A673 (cell line): ENCODE measurements around the gene BRD4. TPM values are rescaled to one million over a fixed set of nuclear protein-coding genes. Genes with fewer than 3 reads are reported as not detected.

Experiments used
- BruUV-seq: library from RNA; stranded (reverse); fragments of 400-500 nt; replicated peaks from 2 replicates; lab custom pipeline; 2021; lab: Mats Ljungman, UMichigan
- CTCF ChIA-PET: fragments of 300-600 bp; sonication (Branson Sonifier 250); formaldehyde crosslinking; loops from one replicate; lab custom pipeline; 2022; ENCODE audit warnings: antibody characterized with exemption; lab: Charles Lee
- POLR2A ChIA-PET: fragments of 300-600 bp; sonication (Branson Sonifier 250); formaldehyde crosslinking; loops from one replicate; lab custom pipeline; 2022; ENCODE audit warnings: antibody characterized with exemption; ENCODE audit not compliant: low non-redundant PET; lab: Charles Lee
- DNase-seq: peaks from one replicate; pipeline ENCODE4 v3.0.0-alpha.2; 2015; ENCODE audit warnings: low spot score
- H3K27ac ChIP-seq: fragments of 200-600 bp; sonication (generic); 2 replicates; pipeline ENCODE4 v1.5.1; 2016; ENCODE audit warnings: mixed run types, low read depth, mild to moderate bottlenecking, mixed read lengths, antibody characterized with exemption, low read length; ENCODE audit not compliant: poor library complexity, severe bottlenecking
- H3K27me3 ChIP-seq: fragments of 200-600 bp; sonication (generic); replicated peaks from 2 replicates; pipeline ENCODE4 v1.6.1; 2017; ENCODE audit warnings: mixed run types, low read depth, mild to moderate bottlenecking, mixed read lengths, antibody characterized with exemption, low read length; ENCODE audit not compliant: insufficient read depth, poor library complexity
- H3K36me3 ChIP-seq: fragments of 200-600 bp; sonication (generic); 2 replicates; pipeline ENCODE4 v1.6.1; 2016; ENCODE audit warnings: mixed run types, mild to moderate bottlenecking, mixed read lengths, antibody characterized with exemption, low read length; ENCODE audit not compliant: insufficient read depth, poor library complexity, severe bottlenecking
- H3K4me1 ChIP-seq: fragments of 200-600 bp; sonication (generic); 2 replicates; pipeline ENCODE4 v1.6.1; 2017; ENCODE audit warnings: mixed run types, mild to moderate bottlenecking, mixed read lengths, antibody characterized with exemption, low read length; ENCODE audit not compliant: insufficient read depth, poor library complexity, severe bottlenecking
- H3K4me3 ChIP-seq: fragments of 200-600 bp; sonication (generic); 2 replicates; pipeline ENCODE4 v1.5.1; 2016; ENCODE audit warnings: low read depth, mixed run types, mild to moderate bottlenecking, mixed read lengths, low read length; ENCODE audit not compliant: poor library complexity, severe bottlenecking
- H3K9me3 ChIP-seq: fragments of 200-600 bp; sonication (generic); 2 replicates; pipeline ENCODE4 v1.6.1; 2016; ENCODE audit warnings: mixed run types, low read depth, mild to moderate bottlenecking, mixed read lengths, antibody characterized with exemption, low read length; ENCODE audit not compliant: poor library complexity, severe bottlenecking
- EZH2 ChIP-seq: fragments of 200-600 bp; sonication (generic); IDR thresholded peaks from 2 replicates; pipeline ENCODE4 v1.6.1; 2017; ENCODE audit warnings: borderline replicate concordance, low read depth, mild to moderate bottlenecking, mixed read lengths, antibody characterized with exemption, low read length; ENCODE audit not compliant: poor library complexity, severe bottlenecking
- intact Hi-C: fragments of 100-400 bp; cut with micrococcal nuclease; formaldehyde crosslinking; loops from one replicate; pipeline ENCODE4 v1.10.0; 2022; ENCODE audit not compliant: unreplicated experiment
- total RNA-seq: library from RNA; stranded (reverse); gene quantifications from 2 replicates; pipeline ENCODE4 v1.2.3, GENCODE V29; 2021
- TF ChIP-seq, protein P1 (sequence below): fragments of 300-800, 200-600 bp; sonication (generic); conservative IDR thresholded peaks from 2 replicates; pipeline ENCODE4 v1.5.1; 2017; ENCODE audit warnings: low read depth, mild to moderate bottlenecking, antibody characterized with exemption, low read length, moderate library complexity, mixed read lengths

The BRD4 gene
- total RNA-seq, 1 experiment from 2014 or later, result 174 TPM

DNA sequence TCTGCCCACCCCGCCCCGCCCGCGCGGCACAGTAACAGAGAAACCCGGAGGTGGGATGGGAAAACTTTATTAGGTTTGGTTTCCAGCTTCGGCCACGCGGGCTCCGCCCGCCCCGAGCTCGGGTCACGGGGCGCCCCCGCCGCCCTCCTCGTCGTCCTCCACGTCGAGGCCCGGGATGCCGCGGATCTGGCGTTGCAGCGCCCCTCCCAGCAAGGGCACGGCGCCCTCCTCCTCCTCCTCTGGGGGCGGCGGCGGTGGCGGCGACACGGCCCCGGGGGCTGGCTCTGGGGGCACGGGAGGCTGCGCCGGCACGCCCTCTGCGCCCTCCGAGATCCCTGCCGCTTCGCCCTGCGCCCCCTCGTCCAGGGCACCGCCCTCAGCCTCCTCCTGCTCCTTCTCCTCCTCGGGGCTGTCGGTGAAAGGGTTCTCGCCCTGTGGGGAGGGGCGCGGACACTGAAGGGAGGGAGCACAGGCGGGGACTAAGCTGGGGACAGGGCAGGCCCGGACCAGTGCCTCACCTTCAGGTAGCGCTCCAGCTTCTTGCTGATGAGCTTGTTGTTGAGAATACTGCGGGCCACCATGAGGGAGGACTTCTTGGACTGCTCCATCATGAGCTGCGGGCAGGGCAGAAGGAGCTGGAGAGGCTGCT is 47.8 kb upstream of the BRD4 start:
- Histone ChIP-seq H3K9me3 (no peaks in the 10 kb centered on the region), H3K36me3 (peaks cover 13% of the 10 kb centered on the region), H3K27me3 (no peaks in the 10 kb centered on the region), H3K4me3 (peak overlapping the region; percentile 80), H3K4me1 (peaks cover 11% of the 10 kb centered on the region), H3K27ac (peak overlapping the region; percentile 89)
- ChIA-PET POLR2A (interaction anchor here (0.9 kb wide), 1 partner anchor 99 kb away, joined by 3 read pairs; no protein-coding TSS in a partner anchor), CTCF (interaction anchor here (0.6 to 1.2 kb wide), 3 partner anchors 114 to 1524 kb away, joined by 3 to 4 read pairs (median 3); no protein-coding TSS in a partner anchor)
- no peak for TF ChIP-seq EZH2
- no peak for DNase-seq
- intact Hi-C loops, result loop anchor here (2.0 kb wide), 1 partner anchor 177 kb away; no protein-coding TSS in a partner anchor
- BruUV-seq, result no TSS peak

DNA sequence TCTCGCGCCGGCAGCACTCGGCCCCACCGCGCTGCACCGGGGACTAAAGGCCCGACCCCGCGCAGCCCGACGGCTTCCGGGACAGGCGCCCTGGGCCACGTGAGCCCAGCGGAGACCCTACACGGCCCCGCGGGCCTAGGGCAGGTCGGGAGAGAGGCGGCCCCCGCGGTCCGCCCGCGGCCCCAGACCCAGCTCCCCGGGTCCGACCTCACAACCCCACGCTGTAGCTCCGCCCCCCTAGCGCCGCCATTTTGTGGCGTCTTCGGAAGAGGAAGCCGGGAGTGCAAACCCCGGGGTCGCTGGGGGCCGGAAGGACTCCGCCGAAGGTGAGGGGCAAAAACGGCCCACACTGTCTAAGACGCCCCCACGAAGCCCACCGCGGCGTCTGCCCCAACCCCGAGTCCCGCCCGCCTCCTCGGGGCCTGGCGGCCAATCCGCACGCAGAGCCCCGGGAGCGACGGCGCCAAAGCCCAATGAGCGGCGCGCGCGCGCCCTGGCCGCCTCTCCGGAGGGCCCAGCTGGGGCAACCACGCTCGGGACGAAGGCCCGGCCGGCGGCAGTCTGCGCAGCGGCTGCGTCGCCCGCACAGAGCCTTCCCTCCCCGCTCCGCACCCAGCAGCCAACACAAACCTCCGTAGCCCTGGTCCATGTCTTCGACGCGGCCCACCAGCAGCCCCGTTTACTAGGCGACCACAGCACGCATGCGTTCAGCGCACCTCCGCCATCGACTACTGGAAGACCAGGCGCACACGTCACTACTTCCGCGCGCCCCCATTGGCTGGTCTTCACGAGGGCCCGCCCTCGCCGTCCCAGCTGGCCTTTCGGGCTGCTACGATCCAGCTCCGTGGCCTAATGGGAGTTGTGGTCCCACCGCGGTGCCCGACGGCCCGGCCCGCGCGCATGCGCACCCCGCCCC is 47.0 kb upstream of the BRD4 start, which contains the start of gene AKAP8:
AKAP8 (minus strand) TSS at position 705 of the 916 bp plus-strand sequence; CDS start at position 649, 56 bp downstream.
- H3K27me3 ChIP-seq, result no peaks in the 10 kb centered on the region
- peak within 1 kb of the TSS; percentile 99 for H3K27ac ChIP-seq
- H3K4me1 ChIP-seq, result peaks cover 11% of the 10 kb centered on the region
- H3K36me3 ChIP-seq, result peaks cover 13% of the 10 kb centered on the region
- ChIA-PET POLR2A (interaction anchor here (0.7 to 0.9 kb wide), 2 partner anchors 34 to 99 kb away, joined by 3 read pairs; no protein-coding TSS in a partner anchor), CTCF (interaction anchor here (0.6 to 1.7 kb wide), 5 partner anchors 40 to 1523 kb away, joined by 3 to 23 read pairs (median 4); partner anchors contain the start of gene AKAP8L)
- intact Hi-C loops, result loop anchor here (2.0 kb wide), 1 partner anchor 177 kb away; no protein-coding TSS in a partner anchor
- peak within 1 kb of the TSS; percentile 80 for H3K4me3 ChIP-seq
- no peaks in the 10 kb centered on the region for H3K9me3 ChIP-seq
- DNase-seq, result peak; percentile 99
- no peak for TF ChIP-seq EZH2
- TF ChIP-seq, protein P1, sequence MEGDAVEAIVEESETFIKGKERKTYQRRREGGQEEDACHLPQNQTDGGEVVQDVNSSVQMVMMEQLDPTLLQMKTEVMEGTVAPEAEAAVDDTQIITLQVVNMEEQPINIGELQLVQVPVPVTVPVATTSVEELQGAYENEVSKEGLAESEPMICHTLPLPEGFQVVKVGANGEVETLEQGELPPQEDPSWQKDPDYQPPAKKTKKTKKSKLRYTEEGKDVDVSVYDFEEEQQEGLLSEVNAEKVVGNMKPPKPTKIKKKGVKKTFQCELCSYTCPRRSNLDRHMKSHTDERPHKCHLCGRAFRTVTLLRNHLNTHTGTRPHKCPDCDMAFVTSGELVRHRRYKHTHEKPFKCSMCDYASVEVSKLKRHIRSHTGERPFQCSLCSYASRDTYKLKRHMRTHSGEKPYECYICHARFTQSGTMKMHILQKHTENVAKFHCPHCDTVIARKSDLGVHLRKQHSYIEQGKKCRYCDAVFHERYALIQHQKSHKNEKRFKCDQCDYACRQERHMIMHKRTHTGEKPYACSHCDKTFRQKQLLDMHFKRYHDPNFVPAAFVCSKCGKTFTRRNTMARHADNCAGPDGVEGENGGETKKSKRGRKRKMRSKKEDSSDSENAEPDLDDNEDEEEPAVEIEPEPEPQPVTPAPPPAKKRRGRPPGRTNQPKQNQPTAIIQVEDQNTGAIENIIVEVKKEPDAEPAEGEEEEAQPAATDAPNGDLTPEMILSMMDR, result no peak
- TSS peak; percentile 30 for BruUV-seq

DNA sequence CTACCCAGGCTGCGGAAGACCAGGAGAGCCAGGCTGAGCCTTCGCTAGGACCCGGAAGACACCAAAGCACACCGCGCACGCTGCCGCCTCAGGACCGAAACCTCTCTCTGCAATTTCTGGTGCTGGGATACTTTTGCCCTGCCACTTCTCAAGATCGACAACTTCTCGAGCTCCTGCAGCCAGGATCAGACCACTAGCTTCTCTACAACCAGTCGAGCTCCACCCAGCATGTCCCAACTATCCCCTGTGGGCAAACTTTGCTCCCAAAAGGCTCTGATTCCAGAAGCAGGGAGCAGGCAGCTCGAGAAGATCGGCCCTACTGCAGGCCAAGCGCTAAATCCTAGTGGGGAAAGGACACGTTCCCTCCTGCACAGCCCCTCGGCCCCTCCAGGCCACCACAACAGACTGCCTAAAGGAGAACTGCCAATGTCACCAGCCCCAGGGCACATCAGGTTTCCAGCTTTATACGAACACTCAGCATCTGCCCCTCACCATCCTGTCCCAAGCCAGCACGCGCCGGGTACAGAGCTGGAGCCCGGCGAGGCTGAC is 46.3 kb upstream of the BRD4 start:
- peak; percentile 59 for DNase-seq

More for the DNA sequence above, 46.3 kb upstream of the BRD4 start:
- H3K27ac ChIP-seq, result peak overlapping the region; percentile 99
- H3K4me1 ChIP-seq, result peaks cover 11% of the 10 kb centered on the region
- POLR2A ChIA-PET, result interaction anchor here (0.7 kb wide), 1 partner anchor 33 kb away, joined by 3 read pairs; no protein-coding TSS in a partner anchor
- no peak for TF ChIP-seq EZH2
- TF ChIP-seq, protein P1, result no peak
- no peaks in the 10 kb centered on the region for H3K27me3 ChIP-seq
- CTCF ChIA-PET, result interaction anchor here (0.6 to 1.7 kb wide), 3 partner anchors 41 to 287 kb away, joined by 3 to 23 read pairs (median 6); partner anchors contain the start of gene AKAP8L
- no TSS peak for BruUV-seq
- peak overlapping the region; percentile 80 for H3K4me3 ChIP-seq
- H3K9me3 ChIP-seq, result no peaks in the 10 kb centered on the region
- intact Hi-C loops, result loop anchor here (2.0 kb wide), 1 partner anchor 178 kb away; no protein-coding TSS in a partner anchor
- peaks cover 17% of the 10 kb centered on the region for H3K36me3 ChIP-seq
